Stimulated activated CD4-positive, alpha-beta T cell treated with anti-CD3 and anti-CD28 coated beads, Interleukin-4, amount 100 ng/mL, for 48 hours (primary cell): ENCODE results near the gene PODXL2.

Source experiments
- DNase-seq, 2 donors: peaks; one replicate each; pipeline ENCODE4 v3.0.0-alpha.2; 2020; ENCODE audit warnings: low read depth in 2 of 2

The PODXL2 gene

GRCh38 chr3:127706785-127707351 is 77.9 kb downstream of the PODXL2 start:
- DNase-seq = no peak

GRCh38 chr3:127707851-127708411 is 78.9 kb downstream of the PODXL2 start:
- no peak for DNase-seq

GRCh38 chr3:127708837-127709236 is 79.9 kb downstream of the PODXL2 start:
- DNase-seq = no peak

- DNase-seq = no peak
Observed at GRCh38 chr3:127709320-127710060, 80.5 kb downstream of the PODXL2 start.

- no peak for DNase-seq
Observed at GRCh38 chr3:127710155-127710941, 81.4 kb downstream of the PODXL2 start.

- no peak for DNase-seq
Observed at GRCh38 chr3:127711021-127711695, 82.2 kb downstream of the PODXL2 start.

- no peak for DNase-seq
Observed at GRCh38 chr3:127711896-127712295, 82.9 kb downstream of the PODXL2 start.

- DNase-seq = no peak
Observed at GRCh38 chr3:127712461-127712860, 83.5 kb downstream of the PODXL2 start.

GRCh38 chr3:127712881-127713771 is 84.1 kb downstream of the PODXL2 start:
- DNase-seq = no peak

- DNase-seq = no peak
Observed at GRCh38 chr3:127714125-127714571, 85.2 kb downstream of the PODXL2 start.

GRCh38 chr3:127714866-127715265 is 85.9 kb downstream of the PODXL2 start:
- no peak for DNase-seq

- DNase-seq = no peak
Observed at GRCh38 chr3:127715532-127715931, 86.5 kb downstream of the PODXL2 start.

- DNase-seq = no peak
Observed at GRCh38 chr3:127716384-127716783, 87.4 kb downstream of the PODXL2 start.

GRCh38 chr3:127717357-127718244 is 88.6 kb downstream of the PODXL2 start:
- no peak for DNase-seq

- no peak for DNase-seq
Observed at GRCh38 chr3:127718245-127718915, 89.4 kb downstream of the PODXL2 start.

GRCh38 chr3:127718916-127719290 is 89.9 kb downstream of the PODXL2 start:
- DNase-seq = no peak

- DNase-seq = no peak
Observed at GRCh38 chr3:127719369-127719768, 90.4 kb downstream of the PODXL2 start.

- no peak for DNase-seq
Observed at GRCh38 chr3:127720161-127720823, 91.3 kb downstream of the PODXL2 start.
